Panc1 (cell line): ENCODE data around the gene SCYL2. TPM values are rescaled to one million over a fixed set of nuclear protein-coding genes. Genes with fewer than 3 reads are reported as not detected.

ENCODE experiments used
- ATAC-seq: fragments of 200-7000 bp; cut with Tn5 transposase; 2 replicates; pipeline ENCODE4 v1.9.1; 2020; ENCODE audit warnings: mild to moderate bottlenecking, moderate library complexity
- BruUV-seq: library from RNA; stranded (reverse); fragments of 400-500 nt; replicated peaks from 2 replicates; lab custom pipeline; 2021; lab: Mats Ljungman, UMichigan
- CTCF ChIA-PET: fragments of 300-600 bp; sonication (Branson Sonifier 250); formaldehyde crosslinking; loops from one replicate; lab custom pipeline; 2022; ENCODE audit warnings: antibody characterized with exemption; lab: Charles Lee
- POLR2A ChIA-PET: fragments of 300-600 bp; sonication (Branson Sonifier 250); formaldehyde crosslinking; loops from one replicate; lab custom pipeline; 2022; ENCODE audit warnings: antibody characterized with exemption; lab: Charles Lee
- DNase-seq: peaks from one replicate; pipeline ENCODE4 v3.0.0-alpha.2; 2010; ENCODE audit warnings: low read depth, low spot score
- H3K27ac ChIP-seq: 2 replicates; pipeline ENCODE4 v1.5.1; 2011; ENCODE audit warnings: mild to moderate bottlenecking, low read length, inconsistent platforms
- H3K27me3 ChIP-seq: fragments of 200-500 bp; sonication (Bioruptor generic); 2 replicates; pipeline ENCODE4 v1.6.0; 2014; ENCODE audit warnings: low read length, inconsistent platforms; ENCODE audit not compliant: control insufficient read depth, insufficient read depth
- H3K36me3 ChIP-seq: fragments of 200-500 bp; sonication (Bioruptor generic); 2 replicates; pipeline ENCODE4 v1.5.1; 2014; ENCODE audit warnings: inconsistent platforms, mild to moderate bottlenecking, low read length, moderate library complexity; ENCODE audit not compliant: control insufficient read depth, insufficient read depth
- H3K4me1 ChIP-seq: 2 replicates; pipeline ENCODE4 v1.5.1; 2011; ENCODE audit warnings: inconsistent platforms, mild to moderate bottlenecking, low read length, moderate library complexity; ENCODE audit not compliant: control insufficient read depth, insufficient read depth
- H3K4me3 ChIP-seq, 2 experiments: 2 replicates each; pipeline ENCODE4 v1.5.1; 2011 to 2012; ENCODE audit warnings: low read depth in 2 of 2, low read length in 2 of 2, mild to moderate bottlenecking in 2 of 2, inconsistent platforms in 1 of 2, moderate library complexity in 1 of 2
- H3K9me3 ChIP-seq: fragments of 200-500 bp; sonication (Bioruptor generic); 2 replicates; pipeline ENCODE4 v1.5.1; 2014; ENCODE audit warnings: low read depth, mild to moderate bottlenecking, inconsistent platforms, low read length, moderate library complexity; ENCODE audit not compliant: control insufficient read depth, insufficient read depth
- POLR2AphosphoS5 ChIP-seq: IDR thresholded peaks from 2 replicates; pipeline ENCODE4 v1.6.1; 2012; ENCODE audit warnings: mild to moderate bottlenecking, low read depth, low read length, moderate library complexity
- SIN3A ChIP-seq: IDR thresholded peaks from 2 replicates; pipeline ENCODE4 v1.6.1; 2012; ENCODE audit warnings: low read depth, mild to moderate bottlenecking, low read length, moderate library complexity, borderline replicate concordance; ENCODE audit not compliant: insufficient read depth
- TCF7L2 ChIP-seq: IDR thresholded peaks from 2 replicates; pipeline ENCODE4 v1.6.1; 2011; ENCODE audit warnings: mild to moderate bottlenecking, low read depth, low read length, inconsistent platforms
- in situ Hi-C: cut with HindIII; loops from 2 replicates; pipeline ENCODE4 v1.10.0; 2016; ENCODE audit warnings: low sequenced_read_pairs, low pct_unique_long_range_greater_than_20kb
- intact Hi-C: fragments of 100-400 bp; cut with micrococcal nuclease; formaldehyde crosslinking; loops from one replicate; pipeline ENCODE4 v1.10.0; 2022; ENCODE audit not compliant: unreplicated experiment
- total RNA-seq: library from RNA; stranded (reverse); gene quantifications from one replicate; pipeline ENCODE4 v1.2.1, GENCODE V29; 2021; ENCODE audit not compliant: unreplicated experiment
- TF ChIP-seq, protein P1 (sequence below): fragments of 450-650 bp; IDR thresholded peaks from 2 replicates; pipeline ENCODE4 v1.5.1; 2017; ENCODE audit warnings: mild to moderate bottlenecking
- TF ChIP-seq, protein P2 (sequence below), 2 experiments: IDR thresholded peaks; 2 replicates each; pipeline ENCODE4 v1.6.1; 2011 to 2012; ENCODE audit warnings: low read depth in 2 of 2, control low read depth in 1 of 2, low read length in 1 of 2, mild to moderate bottlenecking in 1 of 2, moderate library complexity in 1 of 2; ENCODE audit not compliant: insufficient read depth in 1 of 2

SCYL2 gene
- total RNA-seq, 1 experiment from 2014 or later, result 45.3 TPM

DNA sequence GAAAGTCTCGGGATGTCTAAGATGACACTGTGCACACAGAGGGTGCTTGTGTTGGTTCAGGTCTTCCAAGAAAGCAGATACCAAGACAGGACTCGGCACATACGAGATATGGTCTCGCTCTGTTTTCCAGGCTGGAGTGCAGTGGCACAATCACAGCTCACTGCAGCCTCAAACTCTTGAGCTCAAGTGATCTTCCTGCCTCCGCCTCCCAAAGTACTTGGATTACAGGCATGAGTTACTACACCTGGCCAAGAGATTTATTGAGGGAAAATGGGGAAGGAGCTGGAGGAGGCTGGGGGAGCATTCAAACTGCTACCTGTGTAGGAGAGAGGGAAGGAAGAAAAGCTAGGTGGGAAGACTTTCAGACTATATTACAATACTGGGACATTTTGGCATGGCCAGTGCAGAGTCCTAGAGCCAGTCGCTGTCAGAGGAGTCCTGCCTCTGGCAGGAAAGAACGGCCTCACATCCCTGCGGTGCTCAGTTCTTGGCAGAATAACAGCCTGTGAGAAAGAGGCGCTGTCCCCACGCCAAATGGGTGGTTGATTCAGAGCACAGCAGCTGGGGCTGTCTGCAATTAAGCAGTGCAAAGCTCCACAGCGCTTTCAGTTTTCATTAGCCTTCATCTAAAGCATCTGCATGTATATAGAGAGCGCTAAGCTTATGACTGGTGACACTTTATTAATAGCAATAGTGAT, 108.2 kb downstream of the SCYL2 start:
- no peaks in the 10 kb centered on the region for H3K4me1 ChIP-seq
- H3K27ac ChIP-seq, result no peak overlapping the region
- H3K27me3 ChIP-seq, result peaks cover 2% of the 10 kb centered on the region; the same call in 1 of the 2 replicates
- ChIA-PET CTCF (no interaction called here), POLR2A (no interaction called here)
- H3K9me3 ChIP-seq, result no peaks in the 10 kb centered on the region
- H3K4me3 ChIP-seq, result no peak overlapping the region
- no TSS peak for BruUV-seq
- ATAC-seq (no peak; the same call in 1 of the 2 replicates), DNase-seq (no peak)
- in situ Hi-C loops, result no loop called here
- intact Hi-C loops, result no loop called here
- no peaks in the 10 kb centered on the region for H3K36me3 ChIP-seq
- TF ChIP-seq POLR2AphosphoS5 (no peak), TCF7L2 (no peak), SIN3A (no peak)
- TF ChIP-seq, protein P1, sequence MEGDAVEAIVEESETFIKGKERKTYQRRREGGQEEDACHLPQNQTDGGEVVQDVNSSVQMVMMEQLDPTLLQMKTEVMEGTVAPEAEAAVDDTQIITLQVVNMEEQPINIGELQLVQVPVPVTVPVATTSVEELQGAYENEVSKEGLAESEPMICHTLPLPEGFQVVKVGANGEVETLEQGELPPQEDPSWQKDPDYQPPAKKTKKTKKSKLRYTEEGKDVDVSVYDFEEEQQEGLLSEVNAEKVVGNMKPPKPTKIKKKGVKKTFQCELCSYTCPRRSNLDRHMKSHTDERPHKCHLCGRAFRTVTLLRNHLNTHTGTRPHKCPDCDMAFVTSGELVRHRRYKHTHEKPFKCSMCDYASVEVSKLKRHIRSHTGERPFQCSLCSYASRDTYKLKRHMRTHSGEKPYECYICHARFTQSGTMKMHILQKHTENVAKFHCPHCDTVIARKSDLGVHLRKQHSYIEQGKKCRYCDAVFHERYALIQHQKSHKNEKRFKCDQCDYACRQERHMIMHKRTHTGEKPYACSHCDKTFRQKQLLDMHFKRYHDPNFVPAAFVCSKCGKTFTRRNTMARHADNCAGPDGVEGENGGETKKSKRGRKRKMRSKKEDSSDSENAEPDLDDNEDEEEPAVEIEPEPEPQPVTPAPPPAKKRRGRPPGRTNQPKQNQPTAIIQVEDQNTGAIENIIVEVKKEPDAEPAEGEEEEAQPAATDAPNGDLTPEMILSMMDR, result no peak
- TF ChIP-seq, protein P2, sequence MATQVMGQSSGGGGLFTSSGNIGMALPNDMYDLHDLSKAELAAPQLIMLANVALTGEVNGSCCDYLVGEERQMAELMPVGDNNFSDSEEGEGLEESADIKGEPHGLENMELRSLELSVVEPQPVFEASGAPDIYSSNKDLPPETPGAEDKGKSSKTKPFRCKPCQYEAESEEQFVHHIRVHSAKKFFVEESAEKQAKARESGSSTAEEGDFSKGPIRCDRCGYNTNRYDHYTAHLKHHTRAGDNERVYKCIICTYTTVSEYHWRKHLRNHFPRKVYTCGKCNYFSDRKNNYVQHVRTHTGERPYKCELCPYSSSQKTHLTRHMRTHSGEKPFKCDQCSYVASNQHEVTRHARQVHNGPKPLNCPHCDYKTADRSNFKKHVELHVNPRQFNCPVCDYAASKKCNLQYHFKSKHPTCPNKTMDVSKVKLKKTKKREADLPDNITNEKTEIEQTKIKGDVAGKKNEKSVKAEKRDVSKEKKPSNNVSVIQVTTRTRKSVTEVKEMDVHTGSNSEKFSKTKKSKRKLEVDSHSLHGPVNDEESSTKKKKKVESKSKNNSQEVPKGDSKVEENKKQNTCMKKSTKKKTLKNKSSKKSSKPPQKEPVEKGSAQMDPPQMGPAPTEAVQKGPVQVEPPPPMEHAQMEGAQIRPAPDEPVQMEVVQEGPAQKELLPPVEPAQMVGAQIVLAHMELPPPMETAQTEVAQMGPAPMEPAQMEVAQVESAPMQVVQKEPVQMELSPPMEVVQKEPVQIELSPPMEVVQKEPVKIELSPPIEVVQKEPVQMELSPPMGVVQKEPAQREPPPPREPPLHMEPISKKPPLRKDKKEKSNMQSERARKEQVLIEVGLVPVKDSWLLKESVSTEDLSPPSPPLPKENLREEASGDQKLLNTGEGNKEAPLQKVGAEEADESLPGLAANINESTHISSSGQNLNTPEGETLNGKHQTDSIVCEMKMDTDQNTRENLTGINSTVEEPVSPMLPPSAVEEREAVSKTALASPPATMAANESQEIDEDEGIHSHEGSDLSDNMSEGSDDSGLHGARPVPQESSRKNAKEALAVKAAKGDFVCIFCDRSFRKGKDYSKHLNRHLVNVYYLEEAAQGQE (IDR thresholded peaks at IDR 0.05; ENCODE audit: insufficient read depth in 1 of 2, low read depth in 2 of 2, low read length in 1 of 2), result no peak

DNA sequence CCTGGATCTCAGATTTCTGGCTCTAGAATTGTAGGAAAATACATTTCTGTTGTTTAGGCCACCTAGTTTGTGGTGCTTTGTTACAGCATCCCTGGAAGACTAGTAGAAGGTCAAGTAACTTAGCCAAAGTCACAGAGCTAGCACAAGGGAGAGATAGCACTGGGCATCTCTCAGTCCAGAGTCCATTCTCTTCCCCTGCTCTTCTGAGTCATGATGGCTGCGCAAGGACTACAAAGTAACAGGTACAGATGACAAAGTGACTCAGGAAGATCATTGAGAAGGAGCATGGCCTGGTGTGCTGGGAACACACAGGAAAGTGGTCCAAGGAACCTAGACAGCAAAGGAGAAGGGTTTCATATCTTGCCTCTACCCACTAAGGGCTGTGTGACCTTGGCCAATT, 109.2 kb downstream of the SCYL2 start:
- H3K27me3 ChIP-seq, result peaks cover 2% of the 10 kb centered on the region; the same call in 1 of the 2 replicates
- H3K4me1 ChIP-seq, result no peaks in the 10 kb centered on the region
- POLR2A ChIA-PET, result no interaction called here
- no peak overlapping the region for H3K4me3 ChIP-seq
- CTCF ChIA-PET, result no interaction called here
- H3K9me3 ChIP-seq, result no peaks in the 10 kb centered on the region
- intact Hi-C loops, result no loop called here
- in situ Hi-C loops, result no loop called here
- no TSS peak for BruUV-seq
- no peak overlapping the region for H3K27ac ChIP-seq
- H3K36me3 ChIP-seq, result no peaks in the 10 kb centered on the region
- TF ChIP-seq TCF7L2 (no peak), POLR2AphosphoS5 (no peak), SIN3A (no peak)
- TF ChIP-seq, protein P1, result no peak
- TF ChIP-seq, protein P2 (IDR thresholded peaks at IDR 0.05; ENCODE audit: insufficient read depth in 1 of 2, low read depth in 2 of 2, low read length in 1 of 2), result no peak
- DNase-seq (no peak), ATAC-seq (no peak)
